GM13977 (cell line): ENCODE measurements around the gene DBF4B.

Experiments
- DNase-seq: peaks from one replicate; pipeline ENCODE4 v3.0.0; 2012; ENCODE audit warnings: low spot score
- CTCF ChIP-seq: IDR thresholded peaks from 2 replicates; pipeline ENCODE4 v1.5.1; 2012; ENCODE audit warnings: mild to moderate bottlenecking, control low read depth; ENCODE audit not compliant: insufficient read depth; ENCODE audit errors: extremely low read depth, missing control alignments
- in situ Hi-C: fragments of 300-500 bp; cut with MboI; formaldehyde crosslinking; loops from one replicate; pipeline ENCODE4 v1.12.0; 2022; ENCODE audit warnings: low sequenced_read_pairs, low pct_unique_long_range_greater_than_20kb, mixed read lengths, inconsistent platforms; ENCODE audit not compliant: unreplicated experiment

Gene DBF4B

GRCh38 chr17:44797802-44798201, 89.3 kb downstream of the DBF4B start:
- in situ Hi-C loops, result no loop called here
- DNase-seq, result no peak
- no peak for TF ChIP-seq CTCF

GRCh38 chr17:44798356-44798755, 89.9 kb downstream of the DBF4B start:
- no peak for TF ChIP-seq CTCF
- no peak for DNase-seq
- in situ Hi-C loops, result no loop called here
